ENCODE results near the gene INTS12. TPM values are rescaled to one million over a fixed set of nuclear protein-coding genes. Genes with fewer than 3 reads are reported as not detected.

The INTS12 gene
- total and polyA plus RNA-seq, 10 of the 15 experiments (the other 5 are each of a cell fraction or from before 2014, with no cell fraction given) = 24.2 to 52.4 (median 37.3) TPM

DNA sequence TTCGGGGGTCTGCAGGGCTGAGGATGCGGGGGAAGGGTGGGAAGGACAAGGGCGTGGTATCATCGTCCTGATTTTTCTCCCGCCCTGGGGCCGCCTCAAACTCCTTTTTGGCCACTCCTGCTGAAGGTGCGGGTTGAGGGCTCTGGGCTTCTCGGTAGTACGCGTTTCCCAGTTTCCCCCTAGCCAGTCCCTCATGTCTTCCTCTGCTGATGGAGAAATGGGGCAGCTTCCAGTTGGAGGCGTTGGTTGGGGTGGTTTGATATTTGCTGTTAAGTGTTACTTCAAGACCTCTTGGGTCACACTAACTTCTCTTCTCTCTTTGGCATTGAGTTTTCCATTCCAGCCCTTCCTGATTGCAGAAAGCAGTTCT lies 577 bp upstream of the INTS12 start (continued):
- TF ChIP-seq, protein P1, sequence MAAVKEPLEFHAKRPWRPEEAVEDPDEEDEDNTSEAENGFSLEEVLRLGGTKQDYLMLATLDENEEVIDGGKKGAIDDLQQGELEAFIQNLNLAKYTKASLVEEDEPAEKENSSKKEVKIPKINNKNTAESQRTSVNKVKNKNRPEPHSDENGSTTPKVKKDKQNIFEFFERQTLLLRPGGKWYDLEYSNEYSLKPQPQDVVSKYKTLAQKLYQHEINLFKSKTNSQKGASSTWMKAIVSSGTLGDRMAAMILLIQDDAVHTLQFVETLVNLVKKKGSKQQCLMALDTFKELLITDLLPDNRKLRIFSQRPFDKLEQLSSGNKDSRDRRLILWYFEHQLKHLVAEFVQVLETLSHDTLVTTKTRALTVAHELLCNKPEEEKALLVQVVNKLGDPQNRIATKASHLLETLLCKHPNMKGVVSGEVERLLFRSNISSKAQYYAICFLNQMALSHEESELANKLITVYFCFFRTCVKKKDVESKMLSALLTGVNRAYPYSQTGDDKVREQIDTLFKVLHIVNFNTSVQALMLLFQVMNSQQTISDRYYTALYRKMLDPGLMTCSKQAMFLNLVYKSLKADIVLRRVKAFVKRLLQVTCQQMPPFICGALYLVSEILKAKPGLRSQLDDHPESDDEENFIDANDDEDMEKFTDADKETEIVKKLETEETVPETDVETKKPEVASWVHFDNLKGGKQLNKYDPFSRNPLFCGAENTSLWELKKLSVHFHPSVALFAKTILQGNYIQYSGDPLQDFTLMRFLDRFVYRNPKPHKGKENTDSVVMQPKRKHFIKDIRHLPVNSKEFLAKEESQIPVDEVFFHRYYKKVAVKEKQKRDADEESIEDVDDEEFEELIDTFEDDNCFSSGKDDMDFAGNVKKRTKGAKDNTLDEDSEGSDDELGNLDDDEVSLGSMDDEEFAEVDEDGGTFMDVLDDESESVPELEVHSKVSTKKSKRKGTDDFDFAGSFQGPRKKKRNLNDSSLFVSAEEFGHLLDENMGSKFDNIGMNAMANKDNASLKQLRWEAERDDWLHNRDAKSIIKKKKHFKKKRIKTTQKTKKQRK (IDR thresholded peaks at IDR 0.05; ENCODE audit: low read depth, low read length) = no peak

DNA sequence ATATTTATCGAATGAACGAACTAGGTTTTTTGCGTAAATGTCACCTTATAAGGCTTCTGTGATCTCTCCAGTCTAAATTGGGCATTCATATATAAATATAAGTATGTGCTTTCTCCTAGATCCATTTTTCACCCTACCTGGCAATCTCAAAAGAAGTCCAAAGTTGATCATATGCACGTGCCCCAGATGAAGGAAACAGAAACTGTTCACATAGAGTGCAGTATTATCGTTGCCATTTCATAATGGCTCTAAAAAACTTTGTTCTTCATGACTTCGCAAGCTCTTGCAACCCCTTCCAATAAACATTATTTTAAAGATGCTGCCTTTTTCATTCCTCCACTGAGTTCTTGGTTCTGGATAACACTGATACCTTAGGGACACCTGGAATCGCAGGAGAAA lies 708 bp downstream of the INTS12 start:
- Histone ChIP-seq H4K20me1 (ENCODE audit: control insufficient read depth, insufficient read depth) (no peaks in the 10 kb centered on the region), H3K4me2 (ENCODE audit: control insufficient read depth, insufficient read depth) (peak overlapping the region; percentile 76), H2AFZ (ENCODE audit: control insufficient read depth, low read depth, low read length) (peak overlapping the region; percentile 88), H3K9me3 (replicated peaks; ENCODE audit: control insufficient read depth, insufficient read depth, low read length) (no peaks in the 10 kb centered on the region; the same call in 1 of the 3 replicates), H3K9ac (ENCODE audit: control insufficient read depth, insufficient read depth, low read length) (peak overlapping the region; percentile 95), H3K79me2 (ENCODE audit: control insufficient read depth, insufficient read depth, low read length) (peaks cover 82% of the 10 kb centered on the region), H3K4me1 (ENCODE audit: control insufficient read depth, insufficient read depth, low read length) (no peaks in the 10 kb centered on the region), H3K27me3 (replicated peaks in 1 of 2; ENCODE audit: control insufficient read depth in 2 of 2, insufficient read depth in 2 of 2, low read length in 1 of 2) (no peaks in the 10 kb centered on the region), H3K4me3 (peak overlapping the region; percentile 99), H3K27ac (ENCODE audit: control insufficient read depth, insufficient read depth) (peak overlapping the region; percentile 81), H3K36me3 (ENCODE audit: control insufficient read depth in 2 of 2, insufficient read depth in 2 of 2, low read length in 1 of 2) (no peaks in the 10 kb centered on the region; a peak in 1 of 4 replicates)
- BruUV-seq (replicated peaks) = TSS peak; percentile 67
- TF ChIP-seq CREB1 (IDR thresholded peaks at IDR 0.05; ENCODE audit: low read depth) (no peak), SMARCA5 (IDR thresholded peaks at IDR 0.05) (no peak), SUPT20H (IDR thresholded peaks at IDR 0.05; ENCODE audit: borderline replicate concordance, control insufficient read depth, low read depth, low read length) (no peak), NFIC (IDR thresholded peaks at IDR 0.05; ENCODE audit: low read depth, low read length) (no peak), BHLHE40 (IDR thresholded peaks at IDR 0.05; ENCODE audit: borderline replicate concordance in 1 of 2, low read depth in 2 of 2, low read length in 1 of 2) (peak; percentile 65 to 68; a peak in 2 of 4 replicates), HDAC2 (IDR thresholded peaks at IDR 0.05) (no peak)
- TF ChIP-seq, protein P2, sequence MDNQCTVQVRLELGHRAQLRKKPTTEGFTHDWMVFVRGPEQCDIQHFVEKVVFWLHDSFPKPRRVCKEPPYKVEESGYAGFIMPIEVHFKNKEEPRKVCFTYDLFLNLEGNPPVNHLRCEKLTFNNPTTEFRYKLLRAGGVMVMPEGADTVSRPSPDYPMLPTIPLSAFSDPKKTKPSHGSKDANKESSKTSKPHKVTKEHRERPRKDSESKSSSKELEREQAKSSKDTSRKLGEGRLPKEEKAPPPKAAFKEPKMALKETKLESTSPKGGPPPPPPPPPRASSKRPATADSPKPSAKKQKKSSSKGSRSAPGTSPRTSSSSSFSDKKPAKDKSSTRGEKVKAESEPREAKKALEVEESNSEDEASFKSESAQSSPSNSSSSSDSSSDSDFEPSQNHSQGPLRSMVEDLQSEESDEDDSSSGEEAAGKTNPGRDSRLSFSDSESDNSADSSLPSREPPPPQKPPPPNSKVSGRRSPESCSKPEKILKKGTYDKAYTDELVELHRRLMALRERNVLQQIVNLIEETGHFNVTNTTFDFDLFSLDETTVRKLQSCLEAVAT (IDR thresholded peaks at IDR 0.05) = peak; percentile 75; the same call in 1 of the 2 replicates
- FAIRE-seq (no peak), ATAC-seq (no peak), DNase-seq (ENCODE audit: low read depth, low spot score) (no peak)
- POLR2A ChIA-PET = interaction anchor here (0.8 to 1.8 kb wide), 2 partner anchors 10 to 236 kb away, joined by 3 to 5 read pairs; no protein-coding TSS in a partner anchor
- RAD21 ChIA-PET (ENCODE audit: unreplicated experiment) = interaction anchor here (1.4 kb wide), 1 partner anchor 187 kb away, joined by 3 read pairs; no protein-coding TSS in a partner anchor
- CTCF ChIA-PET = interaction anchor here (1.0 to 1.5 kb wide), 4 partner anchors 9 to 234 kb away, joined by 3 to 6 read pairs (median 4); partner anchors contain the start of gene PPA2
- intact Hi-C loops (cut with micrococcal nuclease; ENCODE audit: unreplicated experiment) = no loop called here
- in situ Hi-C loops (cut with MboI) = no loop called here
- WGBS (ENCODE audit: insufficient coverage, insufficient replicate concordance, low lambda C conversion rate, missing lambda C conversion rate) = 32% methylated on average over 7 of the region's 7 CpGs
- SMC1A ChIA-PET (ENCODE audit: uncharacterized antibody, unreplicated experiment) = interaction anchor here (1.0 to 1.7 kb wide), 4 partner anchors 8 to 191 kb away, joined by 3 to 7 read pairs (median 4); no protein-coding TSS in a partner anchor
